Midbrain (tissue), 1 donor: ENCODE measurements around the gene TMPRSS13.
"Not testable (repeated sequence)": the region's sequence is repeated elsewhere in the genome, so short reads cannot be mapped to it uniquely, and the experiment has no call there.

ENCODE experiments used
- DNase-seq: peaks from one replicate; lab custom pipeline; 2025; lab: John Stamatoyannopoulos, UW

TMPRSS13 gene

GRCh38 chr11:117950993-117951961 lies 22.1 kb upstream of the TMPRSS13 start:
- DNase-seq, result no peak

GRCh38 chr11:117950301-117950700 lies 21.1 kb upstream of the TMPRSS13 start:
- no peak for DNase-seq

- DNase-seq, result no peak
Observed at GRCh38 chr11:117949062-117949461, 19.9 kb upstream of the TMPRSS13 start.

GRCh38 chr11:117948466-117948865 lies 19.3 kb upstream of the TMPRSS13 start:
- not testable (repeated sequence) for DNase-seq

GRCh38 chr11:117947751-117948150 lies 18.5 kb upstream of the TMPRSS13 start:
- not testable (repeated sequence) for DNase-seq

GRCh38 chr11:117946842-117947526 lies 17.8 kb upstream of the TMPRSS13 start:
- DNase-seq, result peak; percentile 85

- DNase-seq, result no peak
Observed at GRCh38 chr11:117946156-117946841, 17.1 kb upstream of the TMPRSS13 start.

GRCh38 chr11:117945047-117945810 lies 16.0 kb upstream of the TMPRSS13 start:
- no peak for DNase-seq

- DNase-seq, result no peak
Observed at GRCh38 chr11:117944554-117944953, 15.4 kb upstream of the TMPRSS13 start.

- DNase-seq, result no peak
Observed at GRCh38 chr11:117941976-117942654, 12.9 kb upstream of the TMPRSS13 start.

GRCh38 chr11:117941163-117941707 lies 12.0 kb upstream of the TMPRSS13 start:
- DNase-seq, result no peak

GRCh38 chr11:117940736-117941135 lies 11.5 kb upstream of the TMPRSS13 start:
- no peak for DNase-seq

GRCh38 chr11:117936973-117937372 lies 7.8 kb upstream of the TMPRSS13 start:
- no peak for DNase-seq

- no peak for DNase-seq
Observed at GRCh38 chr11:117934526-117935307, 5.5 kb upstream of the TMPRSS13 start.

GRCh38 chr11:117933930-117934329 lies 4.7 kb upstream of the TMPRSS13 start:
- DNase-seq, result no peak

- DNase-seq, result no peak
Observed at GRCh38 chr11:117933475-117933874, 4.3 kb upstream of the TMPRSS13 start.

GRCh38 chr11:117932947-117933346 lies 3.7 kb upstream of the TMPRSS13 start:
- DNase-seq, result no peak

GRCh38 chr11:117932426-117932825 lies 3.2 kb upstream of the TMPRSS13 start:
- DNase-seq, result no peak

- no peak for DNase-seq
Observed at GRCh38 chr11:117931971-117932370, 2.8 kb upstream of the TMPRSS13 start.
